Thyroid gland (tissue), 4 donors: ENCODE data around the gene PWWP2A.

ENCODE experiments used
- POLR2A ChIP-seq, 2 donors: fragments of 450-650 bp; IDR thresholded peaks; one replicate each; pipeline ENCODE4 v1.6.1; 2017; ENCODE audit warnings: antibody characterized with exemption in 2 of 2, mild to moderate bottlenecking in 2 of 2, moderate library complexity in 1 of 2
- TF ChIP-seq, protein P1 (sequence below), 6 experiments: fragments of 200-600 bp in 3 of 6; fragments of 450-650 bp in 3 of 6; sonication (generic) in 3 of 6; IDR thresholded peaks; one replicate each; pipeline ENCODE4 v1.5.1; 2016 to 2019; ENCODE audit warnings: antibody characterized with exemption in 6 of 6, mild to moderate bottlenecking in 2 of 6, inconsistent platforms in 1 of 6, moderate library complexity in 1 of 6

DNA sequence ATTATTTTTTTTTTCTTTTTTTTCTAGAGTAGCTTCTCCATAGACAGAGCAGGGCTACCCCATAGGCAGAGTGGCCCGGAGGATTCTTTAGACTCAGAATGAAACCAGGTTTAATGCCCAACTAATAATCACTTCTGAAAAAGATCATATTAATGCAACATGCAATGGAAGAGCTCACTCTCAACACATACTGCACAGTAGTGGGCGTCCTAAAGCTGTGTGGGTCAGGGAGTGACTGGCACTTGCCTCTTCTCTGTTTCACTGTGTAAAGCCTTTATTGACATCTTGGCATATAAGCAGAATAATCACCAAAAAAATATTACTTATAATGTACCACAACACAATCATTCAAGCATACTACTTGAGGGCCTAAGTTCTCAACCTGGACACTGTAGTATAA is 11.1 kb downstream of the PWWP2A start:
- TF ChIP-seq, protein P1, sequence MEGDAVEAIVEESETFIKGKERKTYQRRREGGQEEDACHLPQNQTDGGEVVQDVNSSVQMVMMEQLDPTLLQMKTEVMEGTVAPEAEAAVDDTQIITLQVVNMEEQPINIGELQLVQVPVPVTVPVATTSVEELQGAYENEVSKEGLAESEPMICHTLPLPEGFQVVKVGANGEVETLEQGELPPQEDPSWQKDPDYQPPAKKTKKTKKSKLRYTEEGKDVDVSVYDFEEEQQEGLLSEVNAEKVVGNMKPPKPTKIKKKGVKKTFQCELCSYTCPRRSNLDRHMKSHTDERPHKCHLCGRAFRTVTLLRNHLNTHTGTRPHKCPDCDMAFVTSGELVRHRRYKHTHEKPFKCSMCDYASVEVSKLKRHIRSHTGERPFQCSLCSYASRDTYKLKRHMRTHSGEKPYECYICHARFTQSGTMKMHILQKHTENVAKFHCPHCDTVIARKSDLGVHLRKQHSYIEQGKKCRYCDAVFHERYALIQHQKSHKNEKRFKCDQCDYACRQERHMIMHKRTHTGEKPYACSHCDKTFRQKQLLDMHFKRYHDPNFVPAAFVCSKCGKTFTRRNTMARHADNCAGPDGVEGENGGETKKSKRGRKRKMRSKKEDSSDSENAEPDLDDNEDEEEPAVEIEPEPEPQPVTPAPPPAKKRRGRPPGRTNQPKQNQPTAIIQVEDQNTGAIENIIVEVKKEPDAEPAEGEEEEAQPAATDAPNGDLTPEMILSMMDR (IDR thresholded peaks at IDR 0.05): no peak
- no peak for TF ChIP-seq POLR2A (IDR thresholded peaks at IDR 0.05)
